HG02588 (cell line): ENCODE measurements around the gene MRI1.
A peak's percentile ranks its signal among the peaks of the same experiment; 100 is the strongest.
"Not testable (repeated sequence)": the region's sequence is repeated elsewhere in the genome, so short reads cannot be mapped to it uniquely, and the experiment has no call there.

Experiments used
- ATAC-seq: cut with Tn5 transposase; IDR thresholded peaks from one replicate; pipeline ENCODE4 v1.9.1; 2021; ENCODE audit warnings: mild to moderate bottlenecking, moderate library complexity; ENCODE audit not compliant: unreplicated experiment

Gene MRI1

DNA sequence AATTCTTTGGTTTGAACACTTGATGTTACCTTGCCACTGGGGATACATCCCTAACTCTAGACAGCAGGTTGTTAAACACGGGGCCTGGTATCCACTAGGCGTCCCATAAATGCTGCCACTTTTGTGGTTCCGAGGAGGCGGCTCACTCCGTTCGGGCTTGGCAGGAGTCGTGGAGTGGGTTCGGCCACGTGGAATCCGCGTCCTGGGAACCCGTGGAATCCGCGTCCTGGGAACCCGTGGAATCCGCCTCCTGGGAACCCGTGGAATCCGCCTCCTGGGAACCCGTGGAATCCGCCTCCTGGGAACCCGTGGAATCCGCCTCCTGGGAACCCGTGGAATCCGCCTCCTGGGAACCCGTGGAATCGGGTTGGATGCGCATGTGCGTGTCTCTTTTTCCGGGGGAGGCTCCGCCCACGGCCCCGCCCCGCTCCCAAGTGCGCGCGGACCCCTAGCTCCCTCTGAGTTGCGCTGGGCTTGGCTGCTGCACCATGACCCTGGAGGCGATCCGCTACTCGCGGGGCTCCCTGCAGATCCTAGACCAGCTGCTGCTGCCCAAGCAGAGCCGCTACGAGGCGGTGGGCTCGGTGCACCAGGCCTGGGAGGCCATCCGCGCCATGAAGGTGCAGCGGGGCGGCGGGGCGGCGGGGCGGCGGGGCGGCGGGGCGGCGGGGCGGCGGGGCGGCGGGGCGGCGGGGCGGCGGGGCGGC is at the start of gene MRI1:
Gene MRI1 (plus strand): TSS at position 422 of the 707 bp plus-strand sequence. CDS start 67 bp downstream, at position 489.
- peak; percentile 46 for ATAC-seq

DNA sequence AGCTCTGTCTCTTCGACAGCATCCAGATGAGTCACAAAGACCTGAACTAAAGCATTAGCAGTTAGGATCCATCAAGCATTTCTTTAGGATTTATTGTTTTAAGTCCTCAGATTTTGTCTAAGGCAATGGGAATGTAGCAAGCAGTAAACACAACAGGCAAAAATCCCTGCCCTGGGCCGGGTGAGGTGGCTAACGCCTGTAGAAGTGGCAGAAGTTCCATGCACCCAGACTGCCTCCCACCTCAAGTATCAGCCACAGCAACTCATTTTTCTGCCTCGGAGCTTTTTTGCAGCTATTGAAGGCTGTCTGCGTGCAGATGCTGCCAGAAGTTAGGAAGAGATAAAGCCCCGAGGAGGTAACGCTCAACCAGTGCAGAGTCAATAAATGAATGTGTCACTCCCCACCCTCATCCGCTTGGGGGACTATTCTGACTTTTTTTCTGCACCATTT is 47.1 kb upstream of the MRI1 start:
- no peak for ATAC-seq

DNA sequence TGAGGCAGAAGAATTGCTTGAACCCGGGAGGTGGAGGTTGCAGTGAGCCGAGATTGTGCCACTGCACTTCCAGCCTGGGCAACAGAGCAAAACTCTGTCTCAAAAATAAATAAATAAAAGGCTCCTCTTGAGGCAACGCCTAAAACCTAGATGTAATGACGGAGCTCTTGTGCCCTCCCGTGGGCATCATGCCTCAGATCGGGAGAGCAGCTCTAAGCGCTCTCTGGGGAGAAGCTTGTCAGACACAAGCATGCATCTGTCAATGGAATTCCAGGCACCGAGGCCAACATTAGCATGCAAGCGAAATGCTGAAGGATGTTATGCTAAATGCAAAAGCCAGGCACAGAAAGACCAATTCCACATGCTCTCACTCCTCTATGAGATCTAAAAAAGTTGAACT is 45.6 kb upstream of the MRI1 start:
- no peak for ATAC-seq

DNA sequence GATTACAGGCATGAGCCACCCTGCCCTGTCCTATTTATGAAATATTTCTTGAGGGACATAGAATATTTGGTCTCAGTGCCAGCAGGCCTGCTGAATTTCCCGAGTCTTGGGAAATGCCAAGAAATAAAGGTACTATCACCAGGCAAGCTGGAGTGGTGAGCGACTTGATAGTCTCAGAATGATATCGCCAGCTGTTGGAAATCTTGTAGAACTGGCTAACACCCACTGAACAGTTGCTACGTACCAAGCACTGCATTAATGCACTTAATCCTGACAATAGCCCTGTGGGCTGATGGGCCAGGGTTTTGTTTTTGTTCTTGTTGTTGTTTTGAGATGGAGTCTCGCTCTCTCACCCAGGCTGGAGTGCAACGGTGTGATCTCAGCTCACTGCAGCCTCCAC is 42.2 kb upstream of the MRI1 start:
- ATAC-seq, result no peak

DNA sequence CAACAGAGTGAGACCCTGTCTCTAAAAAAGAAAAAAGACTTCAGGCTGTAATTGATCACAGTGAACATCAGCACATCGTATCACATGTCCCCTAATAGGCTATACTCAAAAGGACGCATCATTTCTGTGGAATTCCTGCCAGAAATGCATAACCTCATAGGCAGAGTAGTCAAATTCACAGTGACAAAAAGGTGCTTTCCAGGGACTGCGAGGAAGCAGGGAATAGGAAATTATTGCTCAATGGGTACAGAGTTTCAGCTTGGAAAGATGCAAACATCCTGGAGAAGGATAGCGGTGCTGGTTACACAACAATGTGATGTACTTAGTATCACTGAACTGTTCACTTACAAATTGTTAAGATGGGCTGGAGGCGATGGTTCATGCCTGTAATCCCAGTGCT is 41.1 kb upstream of the MRI1 start:
- ATAC-seq, result no peak

DNA sequence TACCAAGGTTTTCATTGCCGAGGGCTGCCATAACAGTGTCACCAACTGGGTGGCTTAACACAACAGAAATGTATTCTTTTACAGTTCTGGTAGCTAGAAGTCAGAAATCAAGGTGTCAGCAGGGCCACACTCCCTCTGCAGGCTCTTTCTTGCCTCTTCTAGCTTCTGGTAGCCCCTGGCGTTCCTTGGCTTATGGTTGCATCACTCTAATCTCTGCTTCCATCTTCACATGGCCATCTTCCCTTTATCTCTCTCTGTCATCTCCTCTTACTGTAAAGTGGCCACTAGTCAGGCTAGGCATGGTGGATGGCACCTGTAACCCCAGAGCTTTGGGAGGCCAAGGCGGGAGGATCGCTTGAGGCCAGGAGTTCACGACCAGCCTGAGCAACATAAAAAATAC is 38.0 kb upstream of the MRI1 start:
- no peak for ATAC-seq

DNA sequence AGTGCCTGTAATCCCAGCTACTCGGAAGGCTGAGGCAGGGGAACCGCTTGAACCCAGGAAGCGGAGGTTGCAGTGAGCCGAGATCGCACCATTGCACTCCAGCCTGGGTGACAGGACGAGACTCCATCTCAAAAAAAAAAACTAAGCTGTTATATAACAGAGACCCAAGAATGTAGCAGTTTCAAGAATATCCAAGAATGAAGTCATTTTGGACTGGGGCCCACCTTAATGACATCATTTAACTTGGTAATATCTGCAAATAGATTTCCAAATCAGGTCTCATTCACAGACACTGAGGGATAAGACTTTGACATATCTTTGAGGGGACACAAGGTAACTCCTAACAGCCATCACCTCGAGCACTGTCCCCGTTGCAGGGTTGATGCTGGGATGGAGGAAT is 36.5 kb upstream of the MRI1 start:
- no peak for ATAC-seq

DNA sequence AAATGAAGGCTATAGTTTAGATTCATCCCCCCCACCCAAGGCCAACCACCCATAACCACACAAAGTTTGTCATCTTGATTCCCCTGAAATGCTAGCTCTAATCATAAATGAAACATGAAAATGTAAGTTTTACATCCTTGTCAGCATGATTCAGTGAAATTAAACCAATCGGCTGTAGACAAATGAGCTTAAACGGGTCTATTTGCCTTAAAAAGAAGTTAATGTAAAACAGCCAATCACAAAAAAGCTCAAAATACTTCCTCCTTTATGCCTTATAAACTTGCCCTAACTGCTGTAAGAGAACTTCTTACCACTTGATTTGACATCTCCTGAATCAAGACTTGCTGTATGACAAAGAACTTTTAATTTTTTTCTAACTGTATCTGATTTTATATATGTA is 34.5 kb upstream of the MRI1 start:
- ATAC-seq, result no peak

DNA sequence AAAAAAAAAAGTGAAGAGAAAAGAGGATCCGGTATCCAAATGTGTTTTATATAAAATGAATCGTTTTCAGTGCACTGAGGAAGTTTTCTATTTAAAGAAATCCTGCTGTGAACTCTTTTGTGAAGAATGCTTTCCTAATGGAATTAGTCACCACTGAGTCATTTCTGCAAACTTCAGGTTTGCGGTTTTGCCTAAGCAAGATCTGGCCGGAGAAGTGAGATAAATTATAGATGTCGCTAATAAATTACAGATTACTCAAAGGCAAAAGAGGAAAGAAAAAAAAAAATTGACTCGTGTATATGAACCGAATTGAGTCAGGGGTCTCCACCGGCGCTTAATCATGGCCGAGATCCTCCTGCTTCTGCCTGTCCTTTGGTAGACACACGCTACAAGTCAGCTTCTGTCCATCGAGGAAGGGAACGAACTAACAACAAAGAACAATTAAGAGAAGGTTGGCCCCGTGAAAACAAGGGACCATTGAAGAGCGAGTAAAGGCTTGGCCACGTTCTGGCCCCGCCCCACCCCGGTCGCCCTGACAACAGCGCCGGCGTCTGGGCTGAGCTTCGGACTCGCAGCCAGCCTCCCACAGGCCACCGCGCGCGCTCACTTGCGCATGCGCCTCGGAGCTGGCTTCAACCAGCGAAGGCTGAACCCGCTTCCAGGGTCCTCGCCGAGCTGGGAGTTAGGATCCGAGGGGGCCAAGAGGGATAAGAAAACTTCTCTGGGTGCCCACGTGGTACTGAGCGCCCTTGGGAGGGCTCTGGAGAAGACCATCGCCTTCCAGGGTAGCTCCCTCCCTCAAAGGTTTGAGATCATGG is 33.0 kb upstream of the MRI1 start:
- ATAC-seq, result peak; percentile 86

DNA sequence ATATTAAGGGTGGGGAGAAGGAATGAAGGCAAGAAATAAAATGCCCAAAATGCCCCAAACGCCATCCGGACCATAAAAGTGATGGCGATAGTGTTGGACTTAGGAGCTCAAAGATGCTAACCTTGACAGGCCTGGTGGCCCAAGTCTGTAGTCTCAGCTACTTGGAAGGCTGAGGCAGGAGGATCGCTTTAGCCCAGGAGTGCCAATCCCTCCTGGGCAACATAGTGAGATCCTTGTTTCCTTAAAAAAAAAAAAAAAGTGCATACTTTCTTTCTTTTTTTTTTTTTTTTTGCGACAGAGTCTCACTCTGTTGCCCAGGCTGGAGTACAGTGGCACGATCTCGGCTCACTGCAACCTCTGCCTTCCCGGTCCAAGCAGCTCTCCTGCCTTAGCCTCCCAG is 32.0 kb upstream of the MRI1 start:
- no peak for ATAC-seq

DNA sequence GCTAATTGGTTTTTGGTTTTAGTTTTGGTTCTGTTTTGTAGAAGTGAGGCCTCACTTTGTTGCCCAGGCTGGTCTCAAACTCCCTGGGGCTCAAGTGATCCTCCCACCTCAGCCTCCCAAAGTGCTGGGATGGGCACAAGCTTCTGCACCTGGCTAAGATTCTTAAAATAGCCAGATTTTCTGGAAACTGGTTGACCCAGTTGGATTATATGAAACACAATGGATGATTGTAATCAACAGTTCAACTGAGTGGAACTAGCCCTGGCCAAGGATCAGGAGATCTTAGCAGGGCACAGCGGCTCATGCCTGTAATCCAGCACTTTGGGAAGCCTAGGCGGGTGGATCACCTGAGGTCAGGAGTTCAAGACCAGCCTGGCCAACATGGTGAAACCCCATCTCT is 29.6 kb upstream of the MRI1 start:
- no peak for ATAC-seq

DNA sequence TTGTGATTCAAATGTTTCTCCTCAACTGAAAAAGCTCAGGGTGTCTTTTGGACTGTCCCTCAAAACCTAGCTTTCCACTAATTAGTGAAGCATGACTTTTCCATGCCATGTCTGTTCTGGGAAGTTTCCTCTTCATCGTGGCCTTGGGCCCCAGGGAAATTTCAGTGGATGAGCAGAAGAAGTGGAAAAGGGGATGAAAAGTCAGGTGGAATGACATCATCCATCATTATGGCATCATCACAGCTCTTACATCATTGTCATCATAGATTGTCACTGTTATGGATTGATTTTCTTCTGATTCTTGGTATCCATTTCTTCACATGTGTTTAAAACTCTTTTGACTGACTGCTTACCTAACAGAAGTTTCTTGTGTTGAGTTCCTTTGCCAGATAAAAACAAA is 26.2 kb upstream of the MRI1 start:
- no peak for ATAC-seq

DNA sequence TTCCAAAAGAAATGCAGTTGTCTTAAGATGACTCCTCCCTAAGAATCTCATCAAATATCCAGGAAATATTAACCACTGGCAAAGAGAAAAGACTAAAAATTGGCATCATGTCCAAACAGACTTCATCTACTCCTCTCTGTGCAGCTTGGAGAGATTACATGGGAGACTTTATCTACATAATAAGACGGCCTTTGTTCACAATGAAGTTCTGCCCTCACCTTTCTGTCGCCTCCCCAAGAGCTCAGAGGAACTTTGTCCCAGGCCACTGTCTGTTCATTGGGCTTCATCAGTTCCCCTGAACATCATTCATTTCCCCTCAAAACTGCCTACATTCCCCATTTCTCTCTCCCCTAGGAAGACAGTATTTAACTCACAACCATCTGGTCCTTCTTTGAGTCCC is 22.4 kb upstream of the MRI1 start:
- ATAC-seq, result no peak

DNA sequence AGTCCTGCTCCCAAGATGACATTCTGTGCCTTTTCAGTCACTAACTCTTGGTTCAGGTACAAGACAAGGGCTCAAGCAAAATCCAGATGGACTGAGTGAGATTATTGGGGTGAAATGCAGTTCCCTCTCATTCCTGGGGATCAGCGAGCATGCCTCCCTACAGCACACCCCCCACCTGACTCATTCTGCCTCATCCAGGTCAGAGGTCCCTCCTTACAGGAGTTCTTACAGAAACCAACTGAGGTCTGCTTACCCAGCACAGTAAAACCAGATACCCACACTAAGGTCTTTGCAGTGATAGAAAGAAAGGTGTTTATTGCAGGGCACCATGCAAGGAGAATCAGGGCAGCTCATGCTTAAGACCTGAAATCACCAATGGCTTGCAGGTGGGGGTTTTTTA is 21.6 kb upstream of the MRI1 start:
- no peak for ATAC-seq

DNA sequence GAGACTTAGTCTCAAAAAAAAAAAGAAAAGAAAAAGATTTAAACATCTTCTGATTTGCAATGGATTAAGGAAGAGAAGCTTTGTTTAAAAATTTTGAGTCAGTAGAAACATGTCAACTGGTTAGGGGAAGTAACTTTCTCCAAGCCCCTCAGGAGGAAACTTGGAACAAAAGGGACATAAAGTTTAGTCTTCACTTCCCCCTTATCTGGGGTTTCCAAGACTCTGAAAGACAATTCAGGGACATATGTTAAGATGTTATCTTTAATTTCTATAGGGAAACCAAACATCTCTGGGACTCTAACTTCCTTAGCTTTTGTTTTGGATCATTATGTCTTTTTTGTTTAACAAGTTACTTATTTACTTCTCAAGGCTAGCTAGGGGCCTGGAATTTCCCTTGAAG is 20.1 kb upstream of the MRI1 start:
- ATAC-seq, result no peak

DNA sequence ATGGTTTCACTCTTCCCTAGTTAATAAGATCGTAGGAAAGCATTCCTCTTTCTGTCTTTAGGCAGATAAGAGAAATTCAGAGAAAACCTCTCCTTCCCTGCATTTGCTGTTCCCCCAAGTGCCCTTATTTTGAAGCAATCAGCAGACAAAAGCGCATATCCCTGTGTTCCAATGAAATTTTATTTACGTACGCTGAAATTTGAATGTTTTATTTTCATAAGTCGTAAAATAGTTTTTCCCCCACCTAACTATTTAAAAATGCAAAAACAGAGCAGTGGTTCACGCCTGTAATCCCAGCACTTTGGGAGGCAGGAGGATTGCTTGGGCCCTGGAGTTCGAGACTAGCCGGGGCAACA is 17.2 kb upstream of the MRI1 start:
- ATAC-seq, result no peak

DNA sequence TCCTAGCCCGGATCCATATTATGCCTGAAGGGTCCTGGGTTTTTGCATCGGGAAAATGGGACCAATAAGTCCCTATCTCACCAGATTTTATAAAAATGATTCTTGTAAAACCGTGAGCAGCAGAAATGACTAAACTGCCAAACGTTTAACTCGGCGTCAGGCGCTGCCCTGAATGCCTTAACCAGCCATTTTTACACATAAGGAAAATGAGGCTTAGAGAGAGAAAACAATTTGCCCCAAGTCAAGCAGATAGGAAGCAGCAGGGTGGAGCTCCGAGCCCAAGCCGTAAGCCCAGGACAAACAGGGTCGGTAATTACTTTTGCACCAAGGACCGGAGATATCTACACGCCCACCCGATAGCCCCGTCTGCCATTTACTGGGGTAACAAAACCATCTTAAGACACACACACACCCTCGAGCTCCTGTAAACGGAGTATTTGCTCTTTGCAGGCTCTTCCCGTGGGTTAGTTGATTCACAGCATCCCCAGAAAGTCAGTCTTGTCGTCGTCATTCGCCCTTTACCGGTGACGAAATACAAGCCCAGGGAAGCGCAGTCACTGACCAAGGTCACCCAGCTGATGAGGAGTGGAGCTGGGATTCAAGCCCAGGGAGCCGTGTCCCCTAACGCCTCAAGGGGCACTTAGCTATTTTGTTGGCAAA is 16.0 kb upstream of the MRI1 start:
- ATAC-seq, result no peak

DNA sequence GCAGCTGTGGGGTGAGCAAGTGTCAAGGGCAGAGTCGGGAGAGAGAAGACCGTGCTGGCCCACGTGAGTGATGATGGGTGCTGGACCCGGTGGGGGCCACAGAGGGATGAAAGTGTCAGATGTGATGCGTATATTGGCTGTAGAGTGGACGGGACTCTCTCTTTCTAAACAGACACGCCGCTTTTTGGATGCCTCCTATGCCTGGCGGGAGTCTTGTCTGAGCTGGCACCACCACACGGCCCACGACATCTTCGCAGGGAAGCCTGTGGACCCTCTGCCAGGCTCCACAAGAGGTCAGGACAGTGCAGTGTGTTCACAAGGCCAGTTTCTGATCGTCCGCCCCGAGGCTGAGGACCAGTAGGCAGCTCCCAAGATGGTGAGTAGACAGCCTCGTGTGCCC is 12.9 kb upstream of the MRI1 start:
- ATAC-seq, result no peak

DNA sequence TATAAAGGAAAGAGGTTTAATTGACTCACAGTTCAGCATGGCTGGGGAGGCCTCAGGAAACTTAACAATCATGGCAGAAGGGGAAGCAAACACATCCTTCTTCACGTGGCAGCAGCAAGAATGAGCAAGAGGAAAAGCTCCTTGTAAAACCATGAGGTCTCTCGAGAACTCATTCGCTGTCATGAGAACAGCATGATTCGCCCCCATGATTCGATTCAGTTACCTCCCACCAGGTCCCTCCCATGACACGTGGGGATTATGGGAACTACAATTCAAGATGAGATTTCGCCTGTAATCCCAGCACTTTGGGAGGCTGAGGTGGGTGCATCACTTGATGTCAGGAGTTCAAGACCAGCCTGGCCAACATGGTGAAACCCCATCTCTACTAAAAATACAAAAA is 10.7 kb upstream of the MRI1 start:
- ATAC-seq, result not testable (repeated sequence)

DNA sequence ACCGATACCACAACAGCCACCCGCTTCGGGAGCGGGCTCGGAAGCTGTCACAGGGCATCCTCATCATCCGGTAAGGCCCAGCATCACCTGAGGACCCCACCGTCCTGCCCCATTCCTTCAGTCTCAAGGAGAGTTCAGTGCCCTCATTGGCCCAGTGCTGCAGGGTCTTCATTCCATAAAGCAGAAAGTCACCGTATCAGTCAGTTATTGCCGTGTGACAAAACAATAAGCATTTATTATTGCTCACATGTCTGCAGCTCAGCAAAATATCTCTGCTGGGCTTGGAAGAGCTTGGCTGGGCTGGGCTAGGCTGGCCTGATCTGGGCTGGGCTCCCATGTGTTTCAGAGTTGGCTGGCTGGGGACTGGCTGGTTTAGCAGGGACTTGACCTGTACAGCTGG is 8.1 kb upstream of the MRI1 start:
- no peak for ATAC-seq

DNA sequence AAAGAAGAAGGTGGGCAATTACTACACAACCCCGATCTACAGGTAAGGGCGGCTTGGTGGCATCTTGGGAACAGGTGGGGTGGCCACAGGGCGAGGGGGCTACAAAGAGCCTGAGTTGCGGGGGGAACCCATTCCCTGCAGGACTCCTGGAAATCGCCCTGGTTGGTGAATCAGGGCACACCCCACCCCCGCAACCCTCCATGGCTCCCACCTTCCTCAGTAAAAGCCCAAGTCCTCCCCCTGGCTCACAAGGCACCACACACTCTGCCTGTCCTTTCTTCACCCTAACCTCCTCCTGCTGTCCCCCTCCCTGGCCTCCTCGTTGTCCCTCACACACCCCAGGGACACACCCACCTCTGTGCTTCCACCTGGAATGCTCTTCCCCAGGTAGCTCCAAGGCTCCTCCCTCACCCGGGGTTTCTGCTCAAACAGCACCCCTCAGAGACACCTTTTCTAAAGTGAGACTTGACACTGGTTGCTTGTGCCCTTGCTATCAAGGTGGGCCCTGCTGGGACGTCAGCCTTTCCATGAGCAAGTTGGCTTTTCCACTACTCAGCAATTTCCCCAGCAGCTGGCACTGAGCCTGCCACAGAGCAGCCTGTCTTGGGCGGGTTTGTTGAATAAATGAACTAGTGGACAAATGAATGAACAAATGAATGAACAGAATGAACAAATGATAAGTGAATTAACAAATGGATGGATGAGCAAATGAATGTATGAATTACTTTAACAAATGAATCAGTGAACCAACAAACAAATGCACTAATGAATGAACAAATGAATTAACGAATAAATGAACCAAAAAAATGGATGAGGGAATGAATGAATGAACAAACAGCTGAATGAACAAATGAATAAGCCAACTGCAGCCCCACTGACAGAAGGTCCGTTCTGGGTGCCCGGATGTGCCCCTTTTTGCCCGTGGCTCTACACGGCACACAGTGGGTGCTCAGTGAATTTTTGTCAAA is 6.2 kb upstream of the MRI1 start:
- ATAC-seq, result no peak
